GM23248 (cell line): ENCODE measurements around the gene NDUFB10. TPM values are rescaled to one million over a fixed set of nuclear protein-coding genes. Genes with fewer than 3 reads are reported as not detected.
A peak's percentile ranks its signal among the peaks of the same experiment; 100 is the strongest.

Experiments used
- DNase-seq: peaks from one replicate; pipeline ENCODE4 v3.0.0-alpha.2; 2015
- H2AFZ ChIP-seq: fragments of 200-600 bp; sonication (generic); 2 replicates; pipeline ENCODE4 v1.6.1; 2016; ENCODE audit warnings: antibody characterized with exemption
- H3F3A ChIP-seq: fragments of 200-600 bp; sonication (generic); 2 replicates; pipeline ENCODE4 v1.6.1; 2016; ENCODE audit warnings: mild to moderate bottlenecking, antibody characterized with exemption, mixed run types; ENCODE audit not compliant: insufficient read depth
- H3K27ac ChIP-seq: fragments of 200-600 bp; sonication (generic); 2 replicates; pipeline ENCODE4 v1.5.1; 2016; ENCODE audit warnings: mild to moderate bottlenecking
- H3K27me3 ChIP-seq: fragments of 200-600 bp; sonication (generic); replicated peaks from 2 replicates; pipeline ENCODE4 v1.6.1; 2016; ENCODE audit warnings: mild to moderate bottlenecking; ENCODE audit not compliant: insufficient read depth
- H3K36me3 ChIP-seq: fragments of 200-600 bp; sonication (generic); 2 replicates; pipeline ENCODE4 v1.6.1; 2016; ENCODE audit warnings: low read depth, mild to moderate bottlenecking
- H3K4me1 ChIP-seq: fragments of 200-600 bp; sonication (generic); 2 replicates; pipeline ENCODE4 v1.6.1; 2016; ENCODE audit warnings: mild to moderate bottlenecking; ENCODE audit not compliant: insufficient read depth
- H3K4me2 ChIP-seq: fragments of 200-600 bp; sonication (generic); one replicate; pipeline ENCODE4 v1.6.1; 2016; ENCODE audit warnings: mild to moderate bottlenecking; ENCODE audit not compliant: unreplicated experiment
- H3K4me3 ChIP-seq: fragments of 200-600 bp; sonication (generic); 2 replicates; pipeline ENCODE4 v1.5.1; 2016; ENCODE audit warnings: mild to moderate bottlenecking
- H3K79me2 ChIP-seq: fragments of 200-600 bp; sonication (generic); 2 replicates; pipeline ENCODE4 v1.6.1; 2016; ENCODE audit warnings: mild to moderate bottlenecking; ENCODE audit not compliant: insufficient read depth
- H3K9ac ChIP-seq: fragments of 200-600 bp; sonication (generic); 2 replicates; pipeline ENCODE4 v1.6.1; 2016; ENCODE audit warnings: mild to moderate bottlenecking
- H3K9me2 ChIP-seq: fragments of 200-600 bp; sonication (generic); 2 replicates; pipeline ENCODE4 v1.6.1; 2016; ENCODE audit warnings: mixed run types, mild to moderate bottlenecking, moderate library complexity; ENCODE audit not compliant: insufficient read depth
- H3K9me3 ChIP-seq: fragments of 200-600 bp; sonication (generic); one replicate; pipeline ENCODE4 v1.6.1; 2017; ENCODE audit warnings: low read depth
- H4K20me1 ChIP-seq: fragments of 200-600 bp; sonication (generic); 2 replicates; pipeline ENCODE4 v1.6.0; 2016; ENCODE audit not compliant: insufficient read depth
- EZH2 ChIP-seq: fragments of 200-600 bp; sonication (generic); IDR thresholded peaks from 2 replicates; pipeline ENCODE4 v1.6.1; 2018; ENCODE audit warnings: antibody characterized with exemption, mild to moderate bottlenecking; ENCODE audit not compliant: insufficient read depth, poor library complexity, severe bottlenecking
- EZH2phosphoT487 ChIP-seq: fragments of 200-600 bp; sonication (generic); IDR thresholded peaks from 2 replicates; pipeline ENCODE4 v1.6.1; 2018; ENCODE audit warnings: antibody characterized with exemption, moderate library complexity, mild to moderate bottlenecking, low read depth; ENCODE audit not compliant: insufficient read depth
- WGBS, 2 experiments: methylation state at CpG; one replicate each; pipeline ENCODE4 v1.1.6; 2015 to 2017; ENCODE audit warnings: low lambda C conversion rate in 2 of 2, low coverage in 1 of 2; ENCODE audit errors: missing lambda C conversion rate in 2 of 2; 5-methylcytosine and 5-hydroxymethylcytosine counted together
- in situ Hi-C: fragments of 300-500 bp; cut with MboI; formaldehyde crosslinking; loops from 2 replicates; pipeline ENCODE4 v1.15.0; 2020
- polyA plus RNA-seq: library from polyadenylated mRNA; unstranded; fragments of >200 nt; fragmentation: Nextera tagmentation; extraction: Ambion mirVana; gene quantifications from 2 replicates; pipeline ENCODE4 v1.2.1, GENCODE V29; 2016
- total RNA-seq: library from RNA; depleted of rRNA; stranded (reverse); fragments of >200 nt; shearing (Covaris generic); gene quantifications from 2 replicates; pipeline ENCODE4 v1.2.3, GENCODE V29; 2014

The NDUFB10 gene
- total and polyA plus RNA-seq, 2 experiments from 2014 or later: 136 to 266 TPM

DNA sequence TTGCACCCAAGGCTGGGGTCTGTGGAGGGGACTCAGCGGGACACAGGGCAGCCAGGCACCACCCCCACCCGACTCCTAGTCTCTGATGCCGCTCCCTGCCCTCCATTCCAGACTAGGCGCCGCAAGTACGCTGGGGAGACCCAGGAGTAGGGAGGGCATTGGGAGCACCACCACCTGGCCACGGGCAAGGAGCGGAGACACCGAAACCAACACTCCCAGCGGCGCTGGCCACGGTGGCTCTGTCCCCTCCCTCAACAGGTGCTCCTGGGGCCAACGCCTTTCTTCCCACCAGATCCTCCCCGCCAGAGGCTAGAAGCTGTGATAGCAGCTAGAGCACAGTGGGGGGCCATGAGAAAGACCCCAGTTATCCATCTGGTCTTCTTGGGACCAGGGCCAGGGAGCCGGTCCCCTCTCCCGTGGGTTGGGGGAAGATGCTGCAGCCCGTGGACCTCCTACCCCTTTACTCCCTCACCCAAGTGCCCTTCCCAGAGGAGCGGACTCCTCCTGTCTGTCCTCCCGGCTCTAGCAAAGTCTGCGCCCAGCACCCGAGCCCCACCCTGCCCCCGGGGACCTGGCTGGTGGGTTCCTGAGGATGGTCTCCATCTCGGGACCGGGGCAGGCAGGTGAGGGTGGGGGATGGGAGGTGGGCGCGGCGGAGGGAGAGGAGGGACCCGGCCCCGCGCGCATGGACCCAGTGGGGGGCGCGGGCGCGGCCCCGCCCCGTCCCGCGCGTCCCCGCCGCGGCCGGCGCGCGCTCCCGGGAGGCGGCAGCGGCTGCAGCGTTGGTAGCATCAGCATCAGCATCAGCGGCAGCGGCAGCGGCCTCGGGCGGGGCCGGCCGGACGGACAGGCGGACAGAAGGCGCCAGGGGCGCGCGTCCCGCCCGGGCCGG is 30.1 kb downstream of the NDUFB10 start, which contains the start of gene SYNGR3:
SYNGR3 (plus strand) TSS at position 762 of the 892 bp plus-strand sequence. CDS start 133 bp downstream, outside the sequence.
- H3K4me2 ChIP-seq: no peak within 1 kb of the TSS

DNA sequence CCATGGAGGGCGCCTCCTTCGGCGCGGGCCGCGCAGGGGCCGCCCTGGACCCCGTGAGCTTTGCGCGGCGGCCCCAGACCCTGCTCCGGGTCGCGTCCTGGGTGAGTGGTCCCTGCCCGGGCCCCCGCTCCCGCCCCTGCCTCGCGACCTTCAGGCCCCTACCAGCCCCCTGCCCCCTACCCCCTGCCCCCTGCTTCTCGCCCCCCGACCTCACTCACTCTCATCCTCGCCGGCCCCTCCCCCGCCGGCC is 30.7 kb downstream of the NDUFB10 start:
- Histone ChIP-seq H2AFZ (no peak overlapping the region), H3F3A (peaks cover 10% of the 10 kb centered on the region; the same call in 1 of the 2 replicates), H3K4me2 (no peak overlapping the region), H3K27me3 (peaks cover 21% of the 10 kb centered on the region; the same call in 1 of the 2 replicates), H3K9me3 (no peaks in the 10 kb centered on the region), H3K27ac (no peak overlapping the region), H3K4me1 (no peaks in the 10 kb centered on the region), H3K9ac (no peak overlapping the region), H4K20me1 (no peaks in the 10 kb centered on the region), H3K4me3 (no peak overlapping the region), H3K36me3 (no peaks in the 10 kb centered on the region), H3K79me2 (peaks cover 8% of the 10 kb centered on the region; the same call in 1 of the 2 replicates), H3K9me2 (no peaks in the 10 kb centered on the region)
- 0 to 10% methylated on average over 7 to 23 of the region's 25 CpGs for WGBS, 2 experiments
- DNase-seq: no peak
- TF ChIP-seq EZH2 (no peak), EZH2phosphoT487 (no peak)
- in situ Hi-C loops: no loop called here

More for the DNA sequence above, 30.1 kb downstream of the NDUFB10 start, which contains the start of gene SYNGR3:
- Histone ChIP-seq H3K9me3 (no peaks in the 10 kb centered on the region), H3K9me2 (no peaks in the 10 kb centered on the region), H3K4me3 (no peak within 1 kb of the TSS), H4K20me1 (no peaks in the 10 kb centered on the region), H2AFZ (no peak within 1 kb of the TSS), H3K27ac (no peak within 1 kb of the TSS), H3K4me1 (no peaks in the 10 kb centered on the region), H3K79me2 (peaks cover 9% of the 10 kb centered on the region; the same call in 1 of the 2 replicates), H3K27me3 (peaks cover 21% of the 10 kb centered on the region; the same call in 1 of the 2 replicates), H3F3A (peaks cover 10% of the 10 kb centered on the region; the same call in 1 of the 2 replicates), H3K36me3 (no peaks in the 10 kb centered on the region), H3K9ac (no peak within 1 kb of the TSS)
- DNase-seq: peak; percentile 66
- in situ Hi-C loops: no loop called here
- TF ChIP-seq EZH2: peak; percentile 75
- no peak for TF ChIP-seq EZH2phosphoT487
- 5 to 10% methylated on average over 32 to 50 of the region's 67 CpGs for WGBS, 2 experiments

DNA sequence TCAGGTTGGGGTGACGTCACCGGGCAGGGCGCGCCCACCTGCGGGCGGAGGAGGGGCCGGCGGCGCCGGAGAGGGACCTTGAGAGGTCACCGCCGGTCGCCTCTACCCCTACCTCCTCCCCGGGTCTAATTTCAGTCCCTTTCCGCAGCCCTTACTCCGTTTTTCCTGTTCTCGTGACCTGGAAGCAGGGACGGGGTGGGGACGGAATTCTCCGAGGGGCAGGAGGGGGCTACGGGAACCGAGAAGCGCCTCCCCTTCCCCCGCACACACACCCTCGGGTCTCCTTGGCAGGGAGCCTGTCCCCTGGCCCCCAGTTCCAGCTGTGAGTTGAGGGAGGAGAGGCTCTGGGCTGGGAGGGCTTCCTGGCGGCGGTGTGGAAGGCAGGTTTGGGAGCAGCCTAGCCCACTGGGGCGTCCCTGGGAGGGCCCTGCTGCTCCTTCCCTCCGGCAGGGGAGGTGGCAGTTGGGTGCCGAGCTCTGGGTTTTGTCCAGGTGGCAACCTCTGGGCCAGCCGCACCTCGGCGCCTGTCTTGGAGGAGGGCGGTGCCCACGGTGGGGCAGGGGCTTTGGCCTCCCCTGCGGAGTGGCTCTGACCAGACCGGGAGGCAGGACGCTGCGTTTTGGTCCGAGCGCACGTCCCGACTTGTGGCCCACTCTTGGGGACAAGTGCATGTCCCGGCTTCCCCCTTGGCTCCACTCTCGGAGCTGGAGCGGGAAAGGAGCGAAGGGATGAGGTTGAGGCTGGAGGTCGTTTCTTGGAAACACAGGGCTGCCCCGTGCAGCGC is 31.2 kb downstream of the NDUFB10 start:
- Histone ChIP-seq H3K9ac (no peak overlapping the region), H3K4me2 (no peak overlapping the region), H3K27ac (no peak overlapping the region), H3K36me3 (no peaks in the 10 kb centered on the region), H3K4me3 (no peak overlapping the region), H3K79me2 (peaks cover 3% of the 10 kb centered on the region; the same call in 1 of the 2 replicates), H3K27me3 (peaks cover 21% of the 10 kb centered on the region; the same call in 1 of the 2 replicates), H3F3A (peaks cover 15% of the 10 kb centered on the region), H4K20me1 (no peaks in the 10 kb centered on the region), H3K4me1 (no peaks in the 10 kb centered on the region), H2AFZ (no peak overlapping the region), H3K9me3 (no peaks in the 10 kb centered on the region), H3K9me2 (no peaks in the 10 kb centered on the region)
- 7 to 10% methylated on average over 37 to 50 of the region's 50 CpGs for WGBS, 2 experiments
- TF ChIP-seq EZH2phosphoT487 (0 out of 2 replicates have a peak, but pooled peaks have one; percentile 41), EZH2 (peak; percentile 96)
- DNase-seq: no peak
- in situ Hi-C loops: no loop called here

DNA sequence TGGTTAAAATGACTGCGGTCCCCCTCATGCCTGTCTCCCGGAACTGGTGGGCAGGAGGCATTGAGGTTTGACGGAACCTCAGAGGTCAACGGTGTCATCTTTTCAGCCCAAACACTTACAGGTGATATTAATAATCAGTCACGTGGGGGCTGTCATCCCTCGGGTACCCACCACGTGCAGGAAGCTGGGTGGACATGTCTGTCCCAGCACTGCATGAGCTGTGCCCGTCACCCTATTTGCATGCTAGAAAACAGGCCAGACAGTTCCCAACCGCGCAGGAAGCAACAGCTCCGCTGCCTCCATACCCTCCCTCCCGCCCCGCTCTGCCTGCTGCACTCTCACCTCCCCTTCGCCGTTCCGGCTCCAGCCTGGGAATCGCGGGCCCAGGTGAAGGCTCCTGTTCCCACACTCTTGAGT is 31.8 kb downstream of the NDUFB10 start:
- no peaks in the 10 kb centered on the region for H3K36me3 ChIP-seq
- no peaks in the 10 kb centered on the region for H3K9me2 ChIP-seq
- H3K9me3 ChIP-seq: no peaks in the 10 kb centered on the region
- no peaks in the 10 kb centered on the region for H3K79me2 ChIP-seq
- H3K4me1 ChIP-seq: peaks cover 5% of the 10 kb centered on the region; the same call in 1 of the 2 replicates
- H3K4me2 ChIP-seq: no peak overlapping the region
- no peaks in the 10 kb centered on the region for H4K20me1 ChIP-seq
- TF ChIP-seq EZH2phosphoT487 (no peak), EZH2 (no peak)
- H3K27me3 ChIP-seq: peaks cover 21% of the 10 kb centered on the region; the same call in 1 of the 2 replicates
- peaks cover 21% of the 10 kb centered on the region for H3F3A ChIP-seq
- 16 to 24% methylated on average over 13 to 18 of the region's 18 CpGs for WGBS, 2 experiments
- in situ Hi-C loops: no loop called here
- no peak overlapping the region for H3K27ac ChIP-seq
- no peak overlapping the region for H2AFZ ChIP-seq
- no peak for DNase-seq
- no peak overlapping the region for H3K9ac ChIP-seq
- H3K4me3 ChIP-seq: no peak overlapping the region
